RPMI8226 (cell line): ENCODE data around the gene NEMP1.
"Not testable (repeated sequence)": the region's sequence is repeated elsewhere in the genome, so short reads cannot be mapped to it uniquely, and the experiment has no call there.

Experiments
- DNase-seq: peaks from one replicate; pipeline ENCODE4 v3.0.0-alpha.2; 2015

NEMP1 gene

DNA sequence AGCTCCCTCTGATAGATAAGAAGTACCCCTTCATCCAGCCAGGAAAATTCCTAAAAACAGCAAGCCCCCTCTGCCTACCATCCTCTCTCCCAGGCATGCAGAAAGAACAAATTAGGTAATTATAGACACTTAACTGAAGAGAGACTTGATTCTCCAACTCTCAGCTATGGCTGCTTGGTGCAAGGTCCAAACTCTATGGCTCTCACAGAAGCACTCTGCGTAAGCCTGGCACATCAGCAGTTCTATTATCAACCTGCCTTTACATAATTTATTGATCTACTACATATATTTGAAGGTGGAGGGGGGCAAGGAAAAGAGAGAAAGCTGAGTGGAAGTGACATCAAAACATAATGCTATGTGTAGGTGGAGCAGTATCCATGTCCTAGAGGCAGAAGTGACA lies 27.6 kb downstream of the NEMP1 start:
- no peak for DNase-seq

DNA sequence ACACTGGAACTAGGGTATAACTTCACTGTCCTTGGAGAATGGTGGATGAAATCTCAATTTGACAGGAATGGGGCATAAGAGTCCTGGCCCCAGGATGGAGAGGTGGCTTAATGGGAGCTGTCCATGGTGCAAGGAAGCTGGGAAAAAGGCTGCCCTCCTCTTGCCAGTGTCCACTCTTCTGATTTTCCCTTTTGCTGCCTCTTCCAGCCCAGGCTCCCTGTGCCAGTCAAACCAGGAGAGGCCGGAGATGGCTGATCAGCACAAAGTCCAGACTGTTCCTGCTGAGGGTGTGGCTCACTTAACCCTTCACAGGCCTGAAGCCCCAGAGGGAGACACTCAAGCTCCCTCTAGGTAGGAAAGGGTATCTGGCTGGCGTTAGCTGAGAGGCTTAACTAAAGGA lies 28.7 kb downstream of the NEMP1 start, which contains the start of gene MYO1A:
MYO1A (minus strand) TSS at position 240 of the 400 bp plus-strand sequence. CDS start 1,806 bp downstream, outside the sequence.
- DNase-seq: no peak

DNA sequence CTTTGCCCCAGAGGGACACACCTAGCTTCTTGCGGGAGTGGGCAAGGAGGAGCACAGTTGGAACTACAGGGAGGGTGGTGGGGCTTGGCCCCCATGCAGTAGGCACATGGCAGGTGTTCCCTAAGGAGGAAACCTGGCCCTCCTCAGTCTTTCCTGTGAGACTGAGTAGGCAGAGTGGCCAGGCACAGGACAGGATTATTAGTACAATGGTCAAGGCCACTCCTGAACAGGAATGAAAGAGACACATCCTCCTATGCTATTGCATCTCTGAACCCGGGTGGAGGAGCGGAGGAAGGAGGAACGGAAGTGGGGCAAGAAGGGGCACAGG lies 29.5 kb downstream of the NEMP1 start:
- no peak for DNase-seq

- DNase-seq: no peak
Measured at GRCh38 chr12:57048423-57049118, 30.0 kb downstream of the NEMP1 start.

- DNase-seq: no peak
Measured at GRCh38 chr12:57047981-57048380, 30.6 kb downstream of the NEMP1 start.

GRCh38 chr12:57046947-57047890 lies 31.4 kb downstream of the NEMP1 start:
- no peak for DNase-seq

DNA sequence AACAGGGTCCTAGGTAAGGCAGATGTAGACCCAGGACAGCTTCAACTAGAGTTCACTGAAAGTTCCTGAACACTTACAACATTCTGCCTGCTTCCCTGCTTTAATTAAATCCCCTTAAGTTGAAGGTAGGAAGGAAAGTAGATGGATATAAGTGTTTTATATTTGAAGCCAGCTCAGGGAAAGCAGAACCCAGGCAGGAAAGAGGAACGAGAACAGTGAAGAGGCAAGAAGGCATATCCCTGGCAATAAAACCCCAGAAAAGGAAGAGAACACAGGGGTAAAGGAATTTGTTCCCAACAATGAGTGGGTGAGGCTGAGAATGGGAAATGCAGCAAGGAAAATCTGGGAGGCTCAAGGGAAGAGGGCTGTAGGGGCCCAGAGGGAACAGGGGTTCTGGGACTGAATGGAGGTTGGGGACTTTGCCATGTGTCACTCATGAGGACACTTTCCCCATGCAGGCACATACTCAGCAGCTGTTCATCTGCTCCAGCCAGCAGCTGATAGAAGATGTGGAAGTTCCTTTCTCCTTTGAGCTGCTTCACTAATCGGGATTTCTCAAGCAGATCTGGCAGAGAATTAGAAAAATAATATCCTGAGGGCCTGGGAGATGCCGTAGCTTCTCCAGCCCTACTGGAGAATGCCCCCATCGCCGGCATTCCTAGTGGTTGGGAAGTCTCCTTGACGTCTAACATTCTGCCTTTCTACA lies 32.4 kb downstream of the NEMP1 start:
- DNase-seq: no peak

DNA sequence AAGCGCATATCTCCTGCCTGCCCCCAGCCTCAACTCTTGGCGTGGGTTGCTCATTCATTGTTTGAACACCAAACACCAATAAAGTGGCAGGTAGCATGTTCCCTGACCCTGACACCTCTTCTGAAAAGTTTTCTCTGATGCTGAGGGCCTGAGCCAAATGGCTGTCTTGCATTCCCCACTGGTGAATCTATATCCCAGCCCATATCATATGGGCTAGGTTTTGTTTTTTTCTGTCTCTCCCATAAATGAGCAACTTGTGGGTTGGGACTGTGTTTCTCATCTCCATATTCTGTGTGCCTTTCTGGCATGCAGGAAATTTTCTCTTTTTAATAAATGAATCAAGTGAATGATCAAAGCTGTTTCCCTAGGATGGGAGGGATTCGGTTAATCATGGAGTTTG lies 33.7 kb downstream of the NEMP1 start:
- DNase-seq: no peak

GRCh38 chr12:57044468-57044867 lies 34.1 kb downstream of the NEMP1 start:
- DNase-seq: no peak

DNA sequence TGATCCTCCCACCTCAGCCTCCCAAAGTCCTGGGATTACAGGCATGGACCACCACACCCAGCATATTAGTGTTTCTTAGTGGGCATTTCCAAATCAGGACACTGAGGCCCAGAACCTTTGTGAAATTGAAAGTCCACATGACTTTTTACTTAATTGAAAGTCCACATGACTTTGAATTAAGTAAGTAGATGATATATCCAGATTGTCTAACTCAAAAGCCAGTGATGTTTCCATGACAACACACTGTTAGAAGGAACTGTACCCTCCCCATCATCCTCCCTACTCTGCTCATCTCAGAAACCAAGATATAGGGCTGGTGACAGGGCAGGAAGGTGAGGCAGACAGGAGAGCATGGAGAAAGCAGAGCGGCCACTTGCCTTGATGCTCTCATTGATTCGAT lies 35.9 kb downstream of the NEMP1 start:
- no peak for DNase-seq

DNA sequence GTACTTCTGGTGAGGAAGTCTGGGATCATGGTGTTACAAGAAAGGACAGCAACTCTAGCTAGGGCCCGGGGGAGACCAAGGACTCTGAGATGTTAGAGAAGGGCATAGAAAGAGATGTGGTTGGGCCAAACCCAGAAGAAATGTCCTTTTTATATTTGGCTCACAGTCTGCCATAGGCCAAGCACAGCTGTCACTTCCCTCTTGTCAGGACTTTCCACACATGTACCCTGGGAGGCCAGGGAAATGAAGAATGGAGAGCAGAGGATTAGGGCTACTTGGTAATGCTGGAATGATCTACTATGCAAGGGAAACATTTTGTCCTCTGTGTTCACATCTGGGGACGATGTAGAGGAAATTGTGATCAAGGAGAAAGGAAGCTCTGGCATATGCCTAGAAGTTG lies 37.8 kb downstream of the NEMP1 start:
- no peak for DNase-seq

GRCh38 chr12:57040211-57040610 lies 38.4 kb downstream of the NEMP1 start:
- DNase-seq: no peak

- no peak for DNase-seq
Measured at GRCh38 chr12:57039016-57039798, 39.4 kb downstream of the NEMP1 start.

DNA sequence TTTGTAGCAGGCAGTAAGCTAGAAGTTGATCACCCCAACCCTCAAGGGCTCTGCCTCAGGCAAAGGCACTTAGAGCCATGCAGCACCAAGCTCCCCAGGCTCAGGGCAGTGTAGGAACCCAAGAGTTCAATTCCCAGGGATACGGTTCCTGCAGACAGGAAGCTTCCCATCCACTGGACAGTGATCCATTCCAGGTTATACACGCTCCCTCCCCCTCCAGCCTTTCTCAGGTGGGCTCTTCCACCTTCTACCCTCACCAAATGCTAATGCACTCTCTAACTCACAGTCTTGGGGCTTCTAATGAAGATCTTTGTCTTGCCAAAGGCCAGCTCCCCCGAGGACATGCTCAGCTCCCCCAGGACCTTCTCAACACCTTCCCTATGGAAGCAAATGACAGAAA lies 41.3 kb downstream of the NEMP1 start:
- no peak for DNase-seq

DNA sequence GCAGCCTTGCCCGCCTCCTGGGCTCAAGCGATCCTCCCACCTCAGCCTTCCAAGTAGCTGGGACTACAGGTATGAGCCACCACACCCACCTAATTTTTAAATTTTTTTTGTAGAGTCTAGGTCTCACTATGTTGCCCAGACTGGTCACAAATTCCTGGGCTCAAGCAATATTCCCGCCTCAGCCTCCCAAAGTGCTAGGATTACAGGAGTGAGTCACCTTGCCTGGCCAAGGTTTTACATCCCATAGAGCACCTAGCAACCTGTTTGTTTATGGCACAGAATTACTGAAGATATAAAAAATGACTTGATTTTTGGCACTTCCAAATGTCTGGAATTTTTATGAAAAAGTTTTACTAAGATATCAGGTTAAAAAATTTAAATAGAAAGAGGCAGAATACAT lies 45.2 kb downstream of the NEMP1 start:
- DNase-seq: no peak

- no peak for DNase-seq
Measured at GRCh38 chr12:57031789-57032188, 46.8 kb downstream of the NEMP1 start.

DNA sequence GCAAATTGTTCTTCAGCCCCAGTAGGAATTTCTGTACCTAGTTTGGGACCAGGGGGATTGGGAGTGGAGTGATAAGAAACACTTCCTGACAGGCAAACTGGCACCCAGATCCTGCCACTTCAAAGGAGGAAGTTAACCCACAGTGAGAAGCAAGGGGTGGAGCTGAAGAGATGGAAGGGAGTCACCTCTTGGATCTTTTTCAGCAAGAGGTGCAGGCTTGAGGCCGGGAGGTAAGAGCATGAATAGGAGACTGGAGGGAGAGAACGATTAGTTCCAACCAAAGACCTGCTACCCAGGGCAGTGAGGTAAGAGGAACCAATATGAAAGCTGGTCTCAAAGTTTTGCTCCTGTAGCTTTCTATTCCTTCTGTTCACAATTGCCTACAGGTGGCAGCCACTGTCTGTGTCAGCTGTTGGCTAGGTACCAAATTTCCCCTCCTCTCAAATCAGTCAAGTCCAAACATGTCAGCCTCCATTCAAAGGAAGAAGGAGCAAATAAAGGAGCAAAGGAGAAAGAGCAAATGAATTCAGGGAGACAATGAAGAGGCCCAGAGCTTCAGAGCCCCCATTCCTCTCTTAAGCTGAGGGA lies 47.4 kb downstream of the NEMP1 start:
- DNase-seq: peak; percentile 78

- DNase-seq: no peak
Measured at GRCh38 chr12:57029457-57029856, 49.1 kb downstream of the NEMP1 start.

DNA sequence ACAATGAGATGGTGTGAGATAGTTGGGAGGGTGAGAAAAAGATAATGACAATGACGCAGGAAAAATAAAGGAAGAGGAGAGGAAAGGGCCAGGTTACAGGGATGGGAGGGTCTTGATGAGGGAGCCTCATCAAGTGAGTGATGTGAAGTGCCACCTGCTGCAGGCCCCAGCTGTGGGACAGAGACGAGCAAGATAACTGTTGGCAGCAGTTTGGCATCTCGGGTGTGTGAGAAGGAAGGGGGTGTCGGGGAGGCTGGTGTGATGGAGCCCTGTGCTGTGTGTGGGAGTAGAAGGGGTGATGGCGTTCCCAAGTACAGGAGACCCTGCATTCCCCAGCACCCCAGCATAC lies 50.8 kb downstream of the NEMP1 start:
- no peak for DNase-seq

- DNase-seq: no peak
Measured at GRCh38 chr12:57027011-57027804, 51.4 kb downstream of the NEMP1 start.

GRCh38 chr12:57025196-57025595 lies 53.4 kb downstream of the NEMP1 start:
- DNase-seq: no peak

DNA sequence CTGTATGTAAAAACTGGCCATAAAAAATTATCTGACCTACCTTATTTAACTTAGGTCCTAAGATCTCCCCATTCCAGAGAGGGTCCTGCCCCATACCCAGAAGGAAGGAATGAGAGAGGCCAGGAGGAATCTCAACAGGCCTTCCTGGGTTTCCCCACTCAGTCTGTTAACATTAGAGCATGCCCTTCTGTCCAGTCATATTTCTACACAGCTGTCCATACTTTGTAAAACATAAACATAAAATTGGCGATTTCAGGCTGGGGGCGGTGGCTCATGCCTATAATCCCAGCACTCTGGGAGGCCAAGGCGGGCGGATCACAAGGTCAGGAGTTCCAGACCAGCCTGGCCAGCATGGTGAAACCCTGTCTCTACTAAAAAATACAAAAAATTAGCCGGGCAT lies 56.3 kb downstream of the NEMP1 start:
- DNase-seq: not testable (repeated sequence)
